HS-27A (cell line): Measurements from ENCODE around the gene GPRIN3.

Source experiments
- DNase-seq: peaks from one replicate; pipeline ENCODE4 v3.0.0-alpha.2; 2012; ENCODE audit warnings: low read depth, missing footprints

The GPRIN3 gene

GRCh38 chr4:89307446-89308160 is at the start of gene GPRIN3:
GPRIN3 (minus strand) TSS chr4:89307800; CDS start chr4:89250110, 57,690 bp downstream.
- DNase-seq, result no peak

- no peak for DNase-seq
Measured at GRCh38 chr4:89357340-89357739, 49.7 kb upstream of the GPRIN3 start.

GRCh38 chr4:89356086-89356485 is 48.5 kb upstream of the GPRIN3 start:
- no peak for DNase-seq

DNA sequence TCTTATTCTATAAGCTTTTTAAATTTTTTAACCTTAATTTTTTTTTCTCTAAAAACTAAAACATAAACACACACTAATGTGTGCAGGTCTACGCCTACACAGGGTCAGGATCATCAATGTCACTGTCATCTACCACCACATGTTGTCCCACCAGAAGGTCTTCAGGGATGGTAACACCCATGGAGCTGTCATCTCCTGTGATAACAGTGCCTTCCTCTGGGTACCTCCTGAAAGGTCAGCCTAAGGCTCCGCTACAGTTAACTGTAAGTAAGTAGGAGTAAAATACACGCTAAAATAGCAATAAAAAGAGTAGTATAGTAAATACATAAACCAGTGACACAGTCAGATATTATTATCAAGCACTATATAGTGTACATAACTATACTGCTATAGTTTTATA is 45.9 kb upstream of the GPRIN3 start:
- DNase-seq, result no peak

DNA sequence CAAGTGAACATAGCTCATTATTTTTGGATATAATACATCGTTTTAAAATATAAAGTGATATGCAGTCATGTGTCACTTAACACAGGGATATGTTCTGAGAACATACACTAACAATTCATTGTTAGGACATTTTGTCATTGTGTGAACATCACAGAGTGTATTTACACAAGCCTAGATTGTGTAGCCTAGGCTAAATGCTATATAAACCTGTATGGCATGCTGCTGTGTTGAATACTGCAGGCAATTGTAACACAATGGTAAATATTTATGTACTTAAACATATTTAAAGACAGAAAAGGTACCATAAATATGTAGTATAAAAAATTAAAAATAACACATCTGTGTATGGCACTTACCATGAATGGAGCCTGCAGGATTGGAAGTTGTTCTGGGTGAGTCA is 44.9 kb upstream of the GPRIN3 start:
- DNase-seq, result no peak

DNA sequence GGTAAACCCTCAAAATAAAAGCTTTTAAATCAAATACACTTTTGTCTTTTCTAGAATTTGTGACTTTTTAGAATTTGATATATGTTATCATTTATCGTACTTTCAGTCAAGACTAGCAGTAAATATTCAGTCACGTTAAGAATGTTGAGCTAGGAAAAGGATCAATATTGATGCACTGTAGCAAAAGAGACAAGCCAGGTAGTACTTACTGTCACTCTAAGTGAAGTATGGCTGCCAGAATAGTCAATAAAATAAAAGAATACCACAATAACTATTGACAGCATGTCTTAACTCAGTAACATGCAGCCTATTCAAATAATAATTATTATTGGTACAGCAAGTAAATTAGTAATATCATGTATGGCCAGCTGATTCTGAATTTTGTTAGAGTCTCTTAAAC is 43.6 kb upstream of the GPRIN3 start:
- no peak for DNase-seq

GRCh38 chr4:89347363-89348025 is 39.9 kb upstream of the GPRIN3 start:
- no peak for DNase-seq

GRCh38 chr4:89344571-89344970 is 37.0 kb upstream of the GPRIN3 start:
- DNase-seq, result no peak

GRCh38 chr4:89338206-89338605 is 30.6 kb upstream of the GPRIN3 start:
- no peak for DNase-seq

GRCh38 chr4:89337681-89338080 is 30.1 kb upstream of the GPRIN3 start:
- no peak for DNase-seq

DNA sequence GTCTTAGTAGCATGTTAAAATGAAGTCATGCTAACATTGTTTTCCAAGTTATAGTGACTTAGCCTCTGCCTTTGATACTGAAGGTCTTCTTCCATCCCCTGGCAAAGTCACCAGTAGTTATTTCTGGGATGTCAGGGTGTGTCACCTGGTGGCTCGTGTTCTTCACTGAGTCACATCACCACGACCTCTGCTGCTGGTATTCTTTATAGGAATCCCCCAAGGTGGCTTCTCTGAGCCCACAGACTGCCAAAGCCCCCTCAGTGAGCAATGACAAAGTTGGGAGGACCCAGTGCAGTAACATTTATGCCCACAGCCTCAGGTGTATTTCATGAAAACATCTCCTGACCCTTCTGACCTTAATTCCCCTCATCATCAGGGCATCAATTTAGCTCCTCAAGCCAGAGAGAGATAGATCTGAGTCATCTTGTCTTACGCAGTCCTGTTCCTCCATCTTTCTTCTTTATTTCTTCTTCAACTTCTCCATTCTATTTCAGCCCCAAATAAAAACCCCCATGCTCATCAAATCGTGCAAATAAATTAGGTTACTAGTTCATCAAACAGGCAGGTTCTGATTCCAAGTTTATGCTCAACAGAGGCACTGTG is 29.3 kb upstream of the GPRIN3 start:
- DNase-seq, result no peak

DNA sequence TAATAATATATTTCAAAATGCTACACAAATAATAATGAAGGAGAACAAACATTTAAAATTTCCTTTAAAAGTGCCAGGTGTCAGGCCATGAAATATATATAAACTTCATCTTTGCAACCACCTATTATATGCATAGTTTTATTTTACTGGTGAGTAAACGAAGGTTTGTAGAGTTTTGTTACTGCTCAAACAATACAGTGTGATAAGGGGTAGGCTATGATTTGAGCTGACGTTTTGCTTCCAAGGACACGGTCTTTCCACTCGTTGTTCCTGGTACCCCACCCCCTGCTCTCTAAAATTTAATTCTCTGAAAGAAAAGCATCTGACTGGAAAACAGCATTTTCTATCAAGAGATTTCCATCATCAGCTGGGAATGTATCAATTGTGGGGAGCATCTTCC is 27.2 kb upstream of the GPRIN3 start:
- DNase-seq, result no peak

DNA sequence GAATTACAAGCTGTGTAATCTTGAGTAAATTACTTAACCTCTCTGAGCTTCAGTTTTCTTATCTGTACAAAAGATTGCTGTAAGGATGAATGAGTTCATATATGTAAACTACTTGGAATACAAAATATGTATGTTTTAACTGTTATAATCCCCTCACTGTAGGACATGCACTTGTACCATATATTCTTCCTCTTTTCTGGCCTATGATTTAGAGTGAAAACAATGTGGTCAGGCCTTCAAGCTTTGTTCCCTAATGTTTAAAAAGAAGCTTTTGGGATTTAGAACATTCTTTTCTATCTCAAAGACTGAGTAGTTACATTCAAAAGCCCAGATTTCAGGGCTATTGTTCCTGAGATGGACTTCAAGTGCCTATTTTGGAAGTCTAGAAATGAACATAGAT is 26.7 kb upstream of the GPRIN3 start:
- DNase-seq, result no peak

GRCh38 chr4:89331686-89332544 is 24.3 kb upstream of the GPRIN3 start:
- DNase-seq, result no peak

- no peak for DNase-seq
Measured at GRCh38 chr4:89331197-89331596, 23.6 kb upstream of the GPRIN3 start.

DNA sequence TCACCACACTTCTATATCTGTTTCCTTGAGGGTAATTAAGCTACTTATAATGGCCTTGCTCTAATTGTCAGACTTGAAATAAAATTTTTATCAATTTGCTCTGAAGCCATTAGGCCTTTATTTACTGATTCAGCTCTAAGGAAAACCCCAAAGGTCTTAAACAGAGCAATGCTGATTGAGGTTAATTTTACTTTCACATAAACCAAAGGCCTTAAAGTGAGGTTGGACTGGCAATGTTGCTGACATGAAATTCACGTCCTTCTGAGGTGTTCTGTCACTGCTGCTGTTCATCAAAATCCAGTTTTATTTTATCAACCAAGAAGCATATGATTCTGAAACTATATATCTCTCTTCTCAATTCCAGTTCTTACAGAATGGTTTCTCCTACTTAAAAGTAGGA is 21.7 kb upstream of the GPRIN3 start:
- DNase-seq, result no peak

- DNase-seq, result no peak
Measured at GRCh38 chr4:89324671-89325070, 17.1 kb upstream of the GPRIN3 start.

DNA sequence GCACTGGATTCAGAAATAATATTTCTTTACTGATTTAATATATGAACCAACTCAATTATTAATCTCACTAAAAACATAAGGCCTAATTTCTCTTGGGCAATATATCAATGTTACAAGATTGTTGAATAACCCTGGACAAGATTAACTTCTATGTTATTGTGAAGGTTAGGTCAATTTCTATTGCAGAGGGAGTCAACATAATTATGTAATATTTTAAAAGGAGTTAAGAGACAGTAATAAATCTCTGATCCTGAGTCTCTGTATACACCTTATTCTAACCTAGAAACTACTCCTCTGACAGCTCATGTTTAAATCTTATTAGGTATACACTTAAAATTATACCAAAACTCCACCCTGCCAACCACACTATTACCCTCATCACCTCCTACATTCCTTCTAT is 15.1 kb upstream of the GPRIN3 start:
- no peak for DNase-seq

GRCh38 chr4:89319756-89320155 is 12.2 kb upstream of the GPRIN3 start:
- DNase-seq, result no peak

DNA sequence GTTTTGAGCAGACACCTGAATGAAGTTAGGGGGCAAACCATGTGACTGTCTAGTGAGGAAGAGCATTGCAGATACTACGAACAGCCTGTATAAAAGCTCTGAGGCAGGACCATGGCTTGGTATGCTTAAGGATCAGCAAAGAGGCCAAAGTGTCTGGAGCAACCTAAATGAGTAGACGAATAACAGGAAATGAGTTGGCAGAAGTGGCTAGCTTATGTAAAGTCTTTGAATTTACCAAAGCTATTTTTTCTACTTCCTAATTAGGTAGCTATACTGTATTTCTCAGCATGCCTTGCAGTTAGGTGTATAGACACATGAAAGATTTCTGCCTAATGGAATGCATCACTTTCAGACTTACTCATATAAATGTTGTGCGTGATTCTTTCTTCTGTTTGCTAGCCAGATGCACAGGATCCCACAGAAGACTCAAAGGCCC is 9.3 kb upstream of the GPRIN3 start:
- DNase-seq, result no peak

DNA sequence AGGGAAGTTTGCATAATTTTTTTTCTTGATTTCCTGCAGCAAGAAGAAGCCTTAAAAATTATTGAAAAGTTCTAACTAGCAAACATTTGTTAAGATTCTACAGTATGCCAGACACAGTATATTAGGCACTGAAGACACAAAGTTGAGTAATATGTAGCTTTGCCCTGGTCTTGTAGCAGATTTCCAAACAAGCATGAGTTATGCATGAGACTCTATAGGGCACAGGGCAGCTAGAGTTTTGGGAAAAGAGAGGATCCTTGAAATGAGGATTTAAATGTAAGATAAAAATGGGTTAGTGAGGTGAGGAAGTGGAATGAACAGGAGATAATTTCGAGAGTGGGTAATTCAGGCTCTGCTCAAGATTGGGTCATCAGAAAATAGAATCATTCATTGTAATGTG is 8.6 kb upstream of the GPRIN3 start:
- DNase-seq, result no peak

GRCh38 chr4:89314291-89314690 is 6.7 kb upstream of the GPRIN3 start:
- no peak for DNase-seq

GRCh38 chr4:89312066-89312465 is 4.5 kb upstream of the GPRIN3 start:
- no peak for DNase-seq
